ENCODE data around the gene ZNF326.

Gene ZNF326

DNA sequence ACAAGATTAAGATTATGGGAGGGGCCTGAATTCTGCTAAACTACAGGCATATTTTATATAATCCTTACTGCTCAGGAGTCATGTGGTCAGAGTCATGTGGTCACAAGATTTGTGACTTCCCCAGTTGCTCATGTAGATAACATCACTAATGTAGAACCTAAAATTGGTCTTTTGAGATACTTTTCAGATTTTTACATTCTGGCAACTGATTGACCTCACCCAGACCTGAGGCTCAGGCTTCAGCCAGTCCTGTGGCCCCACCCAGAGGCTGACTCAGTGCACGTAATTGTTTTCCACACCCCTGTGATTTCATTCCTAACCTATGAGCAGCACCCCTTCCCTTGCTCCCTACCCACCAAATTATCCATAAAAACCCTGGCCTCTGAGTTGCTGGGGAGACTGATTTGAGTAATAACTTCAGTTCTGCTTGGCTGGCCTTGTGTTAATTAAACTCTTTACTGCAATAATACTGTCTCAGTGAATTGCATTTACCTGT, 41.7 kb upstream of the ZNF326 start:
- Histone ChIP-seq H3K14ac (ENCODE audit: low read length) (no peak overlapping the region), H2AK5ac (ENCODE audit: low read depth, low read length) (no peak overlapping the region), H3K4me1 (ENCODE audit: control insufficient read depth in 2 of 2, insufficient read depth in 1 of 2, low read depth in 1 of 2, low read length in 2 of 2) (no peaks in the 10 kb centered on the region), H4K8ac (ENCODE audit: low read depth, low read length) (no peak overlapping the region), H3K27ac (replicated peaks; ENCODE audit: low read length) (no peak overlapping the region), H3K9ac (ENCODE audit: low read depth, low read length, poor library complexity) (no peak overlapping the region), H3K18ac (ENCODE audit: low read length) (no peak overlapping the region), H3K36me3 (replicated peaks in 1 of 2; ENCODE audit: control insufficient read depth in 2 of 2, insufficient read depth in 2 of 2, low read length in 2 of 2) (no peaks in the 10 kb centered on the region), H2AFZ (ENCODE audit: low read length) (no peak overlapping the region), H3K79me1 (ENCODE audit: low read depth, low read length) (no peaks in the 10 kb centered on the region), H4K91ac (ENCODE audit: low read depth, low read length, poor library complexity) (no peak overlapping the region), H3K23ac (ENCODE audit: low read depth, low read length, poor library complexity) (no peak overlapping the region), H2BK120ac (ENCODE audit: low read depth, low read length) (no peak overlapping the region), H2BK5ac (ENCODE audit: low read length) (no peak overlapping the region), H3K4ac (ENCODE audit: low read length) (no peak overlapping the region), H3K27me3 (ENCODE audit: control insufficient read depth in 3 of 3, insufficient read depth in 3 of 3, low read depth in 1 of 3, low read length in 3 of 3) (no peaks in the 10 kb centered on the region), H3K9me3 (replicated peaks in 1 of 2; ENCODE audit: control insufficient read depth in 2 of 2, insufficient read depth in 1 of 2, low read depth in 1 of 2, low read length in 2 of 2) (no peaks in the 10 kb centered on the region), H3K4me3 (ENCODE audit: low read length in 2 of 2) (no peak overlapping the region), H2BK15ac (ENCODE audit: low read length) (no peak overlapping the region), H2BK12ac (ENCODE audit: low read length) (no peak overlapping the region), H3K4me2 (ENCODE audit: insufficient read depth, low read length, poor library complexity, severe bottlenecking) (no peak overlapping the region)
- DNase-seq (ENCODE audit: low spot score) = no peak
- no CpG with 5 or more reads among the region's 1 CpG for WGBS, 2 donors (ENCODE audit: extremely low coverage in 2 of 2, insufficient read length in 2 of 2, insufficient replicate concordance in 1 of 2)

DNA sequence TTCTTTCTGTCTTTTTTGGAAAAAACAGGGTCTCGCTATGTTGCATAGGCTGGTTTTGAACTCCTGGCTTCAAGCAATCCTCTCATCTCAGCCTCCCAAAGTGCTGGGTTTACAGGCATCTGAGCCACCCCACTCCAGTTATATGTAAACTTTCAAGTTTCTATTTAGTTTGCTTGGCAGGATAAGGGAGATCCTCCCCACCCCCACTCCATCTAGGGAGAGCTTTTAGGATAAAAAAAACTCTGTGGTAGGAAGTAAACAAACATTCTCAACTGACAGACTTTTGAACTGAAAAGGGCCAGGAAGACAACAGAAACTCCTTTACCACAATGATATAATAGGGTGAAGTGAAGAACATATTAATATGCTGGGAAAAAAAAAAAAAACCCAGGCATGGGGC, 41.0 kb upstream of the ZNF326 start:
- H3K4me2 ChIP-seq (ENCODE audit: insufficient read depth, low read length, poor library complexity, severe bottlenecking) = no peak overlapping the region
- no peaks in the 10 kb centered on the region for H3K9me3 ChIP-seq (replicated peaks in 1 of 2; ENCODE audit: control insufficient read depth in 2 of 2, insufficient read depth in 1 of 2, low read depth in 1 of 2, low read length in 2 of 2)
- no peak overlapping the region for H2BK120ac ChIP-seq (ENCODE audit: low read depth, low read length)
- H3K79me1 ChIP-seq (ENCODE audit: low read depth, low read length) = no peaks in the 10 kb centered on the region
- H4K8ac ChIP-seq (ENCODE audit: low read depth, low read length) = no peak overlapping the region
- no peaks in the 10 kb centered on the region for H3K27me3 ChIP-seq (ENCODE audit: control insufficient read depth in 3 of 3, insufficient read depth in 3 of 3, low read depth in 1 of 3, low read length in 3 of 3)
- no CpG with 5 or more reads among the region's 1 CpG for WGBS, 2 donors (ENCODE audit: extremely low coverage in 2 of 2, insufficient read length in 2 of 2, insufficient replicate concordance in 1 of 2)
- no peak overlapping the region for H2BK15ac ChIP-seq (ENCODE audit: low read length)
- H3K9ac ChIP-seq (ENCODE audit: low read depth, low read length, poor library complexity) = no peak overlapping the region
- no peak overlapping the region for H2BK12ac ChIP-seq (ENCODE audit: low read length)
- H2BK5ac ChIP-seq (ENCODE audit: low read length) = no peak overlapping the region
- no peak overlapping the region for H4K91ac ChIP-seq (ENCODE audit: low read depth, low read length, poor library complexity)
- H3K4me3 ChIP-seq (ENCODE audit: low read length in 2 of 2) = no peak overlapping the region
- DNase-seq (ENCODE audit: low spot score) = no peak
- H3K18ac ChIP-seq (ENCODE audit: low read length) = no peak overlapping the region
- no peak overlapping the region for H2AFZ ChIP-seq (ENCODE audit: low read length)
- H3K27ac ChIP-seq (replicated peaks; ENCODE audit: low read length) = no peak overlapping the region
- H3K23ac ChIP-seq (ENCODE audit: low read depth, low read length, poor library complexity) = no peak overlapping the region
- no peaks in the 10 kb centered on the region for H3K36me3 ChIP-seq (replicated peaks in 1 of 2; ENCODE audit: control insufficient read depth in 2 of 2, insufficient read depth in 2 of 2, low read length in 2 of 2)
- H3K4ac ChIP-seq (ENCODE audit: low read length) = no peak overlapping the region
- H2AK5ac ChIP-seq (ENCODE audit: low read depth, low read length) = no peak overlapping the region
- H3K4me1 ChIP-seq (ENCODE audit: control insufficient read depth in 2 of 2, insufficient read depth in 1 of 2, low read depth in 1 of 2, low read length in 2 of 2) = no peaks in the 10 kb centered on the region
- H3K14ac ChIP-seq (ENCODE audit: low read length) = no peak overlapping the region

DNA sequence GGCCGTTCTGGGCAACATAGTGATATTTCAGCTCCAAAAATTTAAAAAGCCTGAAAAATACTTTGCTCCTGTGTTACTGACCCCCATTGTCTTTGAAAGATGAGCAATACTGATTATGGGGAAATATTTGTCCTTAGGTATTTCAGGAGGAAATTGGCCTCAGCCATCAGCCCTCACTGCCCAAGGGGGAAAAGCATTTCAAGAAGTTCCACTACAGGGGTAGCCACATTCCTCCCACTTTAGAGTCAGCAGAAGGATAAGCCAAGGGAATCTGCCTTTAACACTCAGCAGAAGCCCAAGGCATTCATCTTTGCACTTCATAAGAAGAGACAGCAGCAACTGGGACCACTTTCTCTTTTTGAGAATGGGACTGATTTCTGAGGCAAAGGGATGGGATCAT, 40.5 kb upstream of the ZNF326 start:
- H3K4me2 ChIP-seq (ENCODE audit: insufficient read depth, low read length, poor library complexity, severe bottlenecking) = no peak overlapping the region
- no peak overlapping the region for H3K9ac ChIP-seq (ENCODE audit: low read depth, low read length, poor library complexity)
- no peak overlapping the region for H2BK120ac ChIP-seq (ENCODE audit: low read depth, low read length)
- no peak overlapping the region for H2BK15ac ChIP-seq (ENCODE audit: low read length)
- H3K4ac ChIP-seq (ENCODE audit: low read length) = no peak overlapping the region
- no peaks in the 10 kb centered on the region for H3K9me3 ChIP-seq (replicated peaks in 1 of 2; ENCODE audit: control insufficient read depth in 2 of 2, insufficient read depth in 1 of 2, low read depth in 1 of 2, low read length in 2 of 2)
- DNase-seq (ENCODE audit: low spot score) = no peak
- H3K14ac ChIP-seq (ENCODE audit: low read length) = no peak overlapping the region
- no peaks in the 10 kb centered on the region for H3K27me3 ChIP-seq (ENCODE audit: control insufficient read depth in 3 of 3, insufficient read depth in 3 of 3, low read depth in 1 of 3, low read length in 3 of 3)
- H3K4me3 ChIP-seq (ENCODE audit: low read length in 2 of 2) = no peak overlapping the region
- no peak overlapping the region for H2AFZ ChIP-seq (ENCODE audit: low read length)
- no peak overlapping the region for H2BK5ac ChIP-seq (ENCODE audit: low read length)
- H4K91ac ChIP-seq (ENCODE audit: low read depth, low read length, poor library complexity) = no peak overlapping the region
- H2BK12ac ChIP-seq (ENCODE audit: low read length) = no peak overlapping the region
- no peak overlapping the region for H4K8ac ChIP-seq (ENCODE audit: low read depth, low read length)
- no peak overlapping the region for H3K27ac ChIP-seq (replicated peaks; ENCODE audit: low read length)
- no peaks in the 10 kb centered on the region for H3K4me1 ChIP-seq (ENCODE audit: control insufficient read depth in 2 of 2, insufficient read depth in 1 of 2, low read depth in 1 of 2, low read length in 2 of 2)
- H3K18ac ChIP-seq (ENCODE audit: low read length) = no peak overlapping the region
- H3K79me1 ChIP-seq (ENCODE audit: low read depth, low read length) = no peaks in the 10 kb centered on the region
- no peak overlapping the region for H3K23ac ChIP-seq (ENCODE audit: low read depth, low read length, poor library complexity)
- H3K36me3 ChIP-seq (replicated peaks in 1 of 2; ENCODE audit: control insufficient read depth in 2 of 2, insufficient read depth in 2 of 2, low read length in 2 of 2) = no peaks in the 10 kb centered on the region
- no CpG with 5 or more reads among the region's 1 CpG for WGBS, 2 donors (ENCODE audit: extremely low coverage in 2 of 2, insufficient read length in 2 of 2, insufficient replicate concordance in 1 of 2)
- no peak overlapping the region for H2AK5ac ChIP-seq (ENCODE audit: low read depth, low read length)

DNA sequence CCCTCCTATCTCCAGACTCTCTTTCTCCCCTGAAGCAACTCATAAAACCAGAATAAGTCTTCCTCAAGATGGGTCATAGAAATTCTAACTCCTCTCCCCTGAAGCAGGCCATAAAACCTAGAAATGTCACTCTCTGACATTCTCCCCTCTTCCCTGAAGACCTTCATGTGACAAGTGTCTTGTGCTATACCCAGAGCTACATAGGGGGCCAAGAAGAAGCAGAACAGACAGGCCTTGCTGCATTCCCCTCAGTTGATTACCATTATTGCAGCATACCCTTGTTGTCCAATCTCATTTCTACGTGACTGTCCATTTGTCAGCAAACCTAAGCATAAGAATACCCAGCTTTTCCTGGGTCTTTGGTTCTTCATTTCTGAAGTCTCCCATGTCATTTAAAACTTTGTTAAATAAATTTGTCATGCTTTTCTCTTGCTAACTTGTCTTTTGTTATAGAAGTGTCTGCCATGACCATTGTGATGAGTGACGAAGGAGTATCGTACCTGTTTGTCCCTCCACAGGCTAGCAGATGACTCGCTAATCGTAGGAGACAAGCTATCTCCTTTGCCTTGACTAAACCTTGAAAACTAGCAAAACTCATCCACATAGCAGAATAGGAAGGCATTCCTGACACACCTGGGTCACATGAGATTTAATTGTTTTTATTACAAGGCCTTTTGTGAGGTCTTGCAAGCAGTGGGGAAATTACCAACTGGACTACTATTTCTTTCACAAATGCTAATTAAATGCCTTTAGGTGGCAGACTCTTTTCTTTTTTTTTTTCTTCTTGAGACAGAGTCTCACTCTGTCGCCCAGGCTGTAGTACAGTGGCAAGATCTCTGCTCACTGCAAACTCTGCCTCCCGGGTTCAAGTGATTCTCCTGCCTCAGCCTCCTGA, 39.4 kb upstream of the ZNF326 start:
- no peak overlapping the region for H4K91ac ChIP-seq (ENCODE audit: low read depth, low read length, poor library complexity)
- no peak for DNase-seq (ENCODE audit: low spot score)
- no peak overlapping the region for H2BK5ac ChIP-seq (ENCODE audit: low read length)
- no peak overlapping the region for H3K14ac ChIP-seq (ENCODE audit: low read length)
- WGBS, 2 donors (ENCODE audit: extremely low coverage in 2 of 2, insufficient read length in 2 of 2, insufficient replicate concordance in 1 of 2) = no CpG with 5 or more reads among the region's 7 CpGs
- H3K36me3 ChIP-seq (replicated peaks in 1 of 2; ENCODE audit: control insufficient read depth in 2 of 2, insufficient read depth in 2 of 2, low read length in 2 of 2) = no peaks in the 10 kb centered on the region
- H2BK15ac ChIP-seq (ENCODE audit: low read length) = no peak overlapping the region
- H3K9ac ChIP-seq (ENCODE audit: low read depth, low read length, poor library complexity) = no peak overlapping the region
- no peaks in the 10 kb centered on the region for H3K27me3 ChIP-seq (ENCODE audit: control insufficient read depth in 3 of 3, insufficient read depth in 3 of 3, low read depth in 1 of 3, low read length in 3 of 3)
- H2BK12ac ChIP-seq (ENCODE audit: low read length) = no peak overlapping the region
- H3K9me3 ChIP-seq (replicated peaks in 1 of 2; ENCODE audit: control insufficient read depth in 2 of 2, insufficient read depth in 1 of 2, low read depth in 1 of 2, low read length in 2 of 2) = no peaks in the 10 kb centered on the region
- no peak overlapping the region for H3K4me2 ChIP-seq (ENCODE audit: insufficient read depth, low read length, poor library complexity, severe bottlenecking)
- H3K23ac ChIP-seq (ENCODE audit: low read depth, low read length, poor library complexity) = no peak overlapping the region
- H3K27ac ChIP-seq (replicated peaks; ENCODE audit: low read length) = no peak overlapping the region
- no peak overlapping the region for H2AFZ ChIP-seq (ENCODE audit: low read length)
- H2BK120ac ChIP-seq (ENCODE audit: low read depth, low read length) = no peak overlapping the region
- H3K18ac ChIP-seq (ENCODE audit: low read length) = no peak overlapping the region
- H3K79me1 ChIP-seq (ENCODE audit: low read depth, low read length) = no peaks in the 10 kb centered on the region
- no peak overlapping the region for H3K4me3 ChIP-seq (ENCODE audit: low read length in 2 of 2)
- no peaks in the 10 kb centered on the region for H3K4me1 ChIP-seq (ENCODE audit: control insufficient read depth in 2 of 2, insufficient read depth in 1 of 2, low read depth in 1 of 2, low read length in 2 of 2)
- no peak overlapping the region for H4K8ac ChIP-seq (ENCODE audit: low read depth, low read length)
- no peak overlapping the region for H3K4ac ChIP-seq (ENCODE audit: low read length)
- H2AK5ac ChIP-seq (ENCODE audit: low read depth, low read length) = no peak overlapping the region

Data from neuronal stem cell (in vitro differentiated cells).